ENCODE results near the gene FBXL17.

DNA sequence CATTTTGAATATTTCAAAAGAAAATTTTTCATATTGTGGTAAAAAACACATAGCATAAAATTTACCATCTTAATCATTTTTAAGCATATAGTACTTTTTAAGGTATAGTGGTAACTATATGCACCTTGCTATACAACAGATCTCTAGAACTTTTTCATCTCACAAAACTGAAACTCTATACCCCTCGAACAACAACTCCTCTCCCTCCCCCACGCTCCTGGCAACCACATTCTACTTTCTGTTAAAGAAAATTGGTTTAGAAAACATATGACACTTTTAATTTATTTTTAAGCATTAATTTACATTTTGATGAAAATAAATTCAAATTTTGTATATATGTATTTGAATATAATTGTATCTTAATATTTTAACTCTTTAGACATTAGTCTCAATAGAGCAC is 563.9 kb downstream of the FBXL17 start:
- no peak for TF ChIP-seq POLR2AphosphoS5 (IDR thresholded peaks at IDR 0.05)
- TF ChIP-seq, protein P1, sequence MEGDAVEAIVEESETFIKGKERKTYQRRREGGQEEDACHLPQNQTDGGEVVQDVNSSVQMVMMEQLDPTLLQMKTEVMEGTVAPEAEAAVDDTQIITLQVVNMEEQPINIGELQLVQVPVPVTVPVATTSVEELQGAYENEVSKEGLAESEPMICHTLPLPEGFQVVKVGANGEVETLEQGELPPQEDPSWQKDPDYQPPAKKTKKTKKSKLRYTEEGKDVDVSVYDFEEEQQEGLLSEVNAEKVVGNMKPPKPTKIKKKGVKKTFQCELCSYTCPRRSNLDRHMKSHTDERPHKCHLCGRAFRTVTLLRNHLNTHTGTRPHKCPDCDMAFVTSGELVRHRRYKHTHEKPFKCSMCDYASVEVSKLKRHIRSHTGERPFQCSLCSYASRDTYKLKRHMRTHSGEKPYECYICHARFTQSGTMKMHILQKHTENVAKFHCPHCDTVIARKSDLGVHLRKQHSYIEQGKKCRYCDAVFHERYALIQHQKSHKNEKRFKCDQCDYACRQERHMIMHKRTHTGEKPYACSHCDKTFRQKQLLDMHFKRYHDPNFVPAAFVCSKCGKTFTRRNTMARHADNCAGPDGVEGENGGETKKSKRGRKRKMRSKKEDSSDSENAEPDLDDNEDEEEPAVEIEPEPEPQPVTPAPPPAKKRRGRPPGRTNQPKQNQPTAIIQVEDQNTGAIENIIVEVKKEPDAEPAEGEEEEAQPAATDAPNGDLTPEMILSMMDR (IDR thresholded peaks at IDR 0.05) = no peak
- no peak for TF ChIP-seq POLR2A (IDR thresholded peaks at IDR 0.05; ENCODE audit: low read depth)
- TF ChIP-seq EP300 (IDR thresholded peaks at IDR 0.05) = no peak

All from esophagus muscularis mucosa (tissue), 4 donors.